Measurements from ENCODE around the gene BABAM2.

DNA sequence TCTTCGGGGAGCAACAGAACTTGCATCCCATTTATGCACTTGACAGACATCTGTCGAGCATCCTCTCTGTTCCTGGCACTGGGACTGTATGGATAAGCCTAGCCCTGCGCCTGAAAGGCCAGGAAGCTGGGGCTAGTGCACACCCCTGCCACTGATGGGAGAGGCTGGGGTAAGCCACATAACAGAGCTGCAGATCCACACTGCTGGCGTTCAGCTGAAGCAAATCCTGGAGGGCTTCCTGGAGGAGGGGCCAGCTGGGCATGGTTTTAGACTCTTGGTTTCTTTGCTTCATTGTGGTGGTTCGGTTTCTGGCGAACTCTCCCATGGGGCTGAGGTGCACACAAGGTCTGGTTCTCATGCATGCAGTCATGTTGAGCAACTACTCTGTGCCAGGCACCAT is 456.7 kb downstream of the BABAM2 start:
- TF ChIP-seq, protein P1, sequence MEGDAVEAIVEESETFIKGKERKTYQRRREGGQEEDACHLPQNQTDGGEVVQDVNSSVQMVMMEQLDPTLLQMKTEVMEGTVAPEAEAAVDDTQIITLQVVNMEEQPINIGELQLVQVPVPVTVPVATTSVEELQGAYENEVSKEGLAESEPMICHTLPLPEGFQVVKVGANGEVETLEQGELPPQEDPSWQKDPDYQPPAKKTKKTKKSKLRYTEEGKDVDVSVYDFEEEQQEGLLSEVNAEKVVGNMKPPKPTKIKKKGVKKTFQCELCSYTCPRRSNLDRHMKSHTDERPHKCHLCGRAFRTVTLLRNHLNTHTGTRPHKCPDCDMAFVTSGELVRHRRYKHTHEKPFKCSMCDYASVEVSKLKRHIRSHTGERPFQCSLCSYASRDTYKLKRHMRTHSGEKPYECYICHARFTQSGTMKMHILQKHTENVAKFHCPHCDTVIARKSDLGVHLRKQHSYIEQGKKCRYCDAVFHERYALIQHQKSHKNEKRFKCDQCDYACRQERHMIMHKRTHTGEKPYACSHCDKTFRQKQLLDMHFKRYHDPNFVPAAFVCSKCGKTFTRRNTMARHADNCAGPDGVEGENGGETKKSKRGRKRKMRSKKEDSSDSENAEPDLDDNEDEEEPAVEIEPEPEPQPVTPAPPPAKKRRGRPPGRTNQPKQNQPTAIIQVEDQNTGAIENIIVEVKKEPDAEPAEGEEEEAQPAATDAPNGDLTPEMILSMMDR (IDR thresholded peaks at IDR 0.05), result no peak
- no peak for TF ChIP-seq POLR2A (IDR thresholded peaks at IDR 0.05)

All from right lobe of liver (tissue), 4 donors.